Measurements from ENCODE around the gene SUGP2.

SUGP2 gene

DNA sequence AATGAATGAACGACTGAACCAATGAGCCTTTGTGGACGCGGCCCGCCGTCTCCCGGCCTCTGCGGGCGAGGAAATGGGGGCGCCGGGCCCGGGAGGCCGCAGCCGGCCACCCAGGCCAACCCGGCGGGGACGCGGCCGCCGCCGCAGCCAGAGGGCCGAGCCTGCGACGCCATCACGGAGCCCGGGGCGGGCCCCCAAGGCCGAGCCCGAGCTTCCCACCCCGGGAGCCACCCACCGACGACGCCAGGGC is 216 bp downstream of the SUGP2 start:
- peak overlapping the region; percentile 96 for H3K4me3 ChIP-seq (ENCODE audit: severe bottlenecking)
- peak overlapping the region; percentile 70 for H3K27ac ChIP-seq (ENCODE audit: poor library complexity, severe bottlenecking)
- TF ChIP-seq, protein P1, sequence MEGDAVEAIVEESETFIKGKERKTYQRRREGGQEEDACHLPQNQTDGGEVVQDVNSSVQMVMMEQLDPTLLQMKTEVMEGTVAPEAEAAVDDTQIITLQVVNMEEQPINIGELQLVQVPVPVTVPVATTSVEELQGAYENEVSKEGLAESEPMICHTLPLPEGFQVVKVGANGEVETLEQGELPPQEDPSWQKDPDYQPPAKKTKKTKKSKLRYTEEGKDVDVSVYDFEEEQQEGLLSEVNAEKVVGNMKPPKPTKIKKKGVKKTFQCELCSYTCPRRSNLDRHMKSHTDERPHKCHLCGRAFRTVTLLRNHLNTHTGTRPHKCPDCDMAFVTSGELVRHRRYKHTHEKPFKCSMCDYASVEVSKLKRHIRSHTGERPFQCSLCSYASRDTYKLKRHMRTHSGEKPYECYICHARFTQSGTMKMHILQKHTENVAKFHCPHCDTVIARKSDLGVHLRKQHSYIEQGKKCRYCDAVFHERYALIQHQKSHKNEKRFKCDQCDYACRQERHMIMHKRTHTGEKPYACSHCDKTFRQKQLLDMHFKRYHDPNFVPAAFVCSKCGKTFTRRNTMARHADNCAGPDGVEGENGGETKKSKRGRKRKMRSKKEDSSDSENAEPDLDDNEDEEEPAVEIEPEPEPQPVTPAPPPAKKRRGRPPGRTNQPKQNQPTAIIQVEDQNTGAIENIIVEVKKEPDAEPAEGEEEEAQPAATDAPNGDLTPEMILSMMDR (IDR thresholded peaks at IDR 0.05; ENCODE audit: poor library complexity, severe bottlenecking): no peak
- ATAC-seq (ENCODE audit: low read depth) (peak; percentile 11; the same call in 2 of the 3 replicates), DNase-seq (ENCODE audit: low spot score) (no peak)
- peaks cover 42% of the 10 kb centered on the region for H3K36me3 ChIP-seq (ENCODE audit: low read depth)
- H3K9me3 ChIP-seq (ENCODE audit: severe bottlenecking): no peaks in the 10 kb centered on the region
- H3K27me3 ChIP-seq (ENCODE audit: insufficient read depth, poor library complexity, severe bottlenecking): no peaks in the 10 kb centered on the region
- H3K4me1 ChIP-seq (ENCODE audit: insufficient read depth, poor library complexity, severe bottlenecking): peaks cover 2% of the 10 kb centered on the region

DNA sequence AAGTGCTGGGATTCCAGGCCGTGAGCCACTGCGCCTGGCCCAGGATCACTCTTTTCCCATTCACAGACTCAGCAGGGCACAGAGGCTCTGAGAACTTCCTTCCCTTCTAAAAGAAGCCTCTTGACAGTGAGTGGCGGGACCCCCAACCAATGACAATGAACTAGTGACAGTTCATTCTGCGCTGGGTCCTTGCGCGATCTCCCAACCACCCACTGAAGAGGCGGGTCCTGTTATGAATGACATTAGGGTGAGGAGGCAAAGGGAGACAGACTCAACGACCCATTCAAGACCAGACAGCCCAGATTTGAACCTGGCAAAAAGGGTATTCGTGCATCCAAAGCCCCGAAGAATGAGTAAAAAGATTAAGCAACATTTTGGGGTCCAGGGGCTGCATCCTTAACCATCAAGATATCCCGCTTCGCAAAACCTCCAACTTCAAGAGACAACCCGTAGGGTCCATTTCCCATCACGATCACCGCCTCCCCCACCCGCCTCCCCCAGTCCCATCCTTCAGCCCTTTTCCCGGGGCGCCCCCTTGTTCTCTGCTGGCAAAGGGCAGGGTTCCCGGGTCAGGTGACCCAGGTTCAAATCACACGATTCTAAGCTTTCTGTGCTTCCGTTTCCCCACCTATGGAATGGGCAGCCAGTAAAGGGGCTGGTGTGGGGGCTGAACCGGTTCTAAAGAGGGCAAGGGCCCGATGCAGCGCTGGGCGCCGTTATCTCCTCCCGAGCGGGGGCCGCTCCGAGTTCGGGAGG is 719 bp downstream of the SUGP2 start:
- H3K4me3 ChIP-seq (ENCODE audit: severe bottlenecking): peak overlapping the region; percentile 96
- TF ChIP-seq, protein P1 (IDR thresholded peaks at IDR 0.05; ENCODE audit: poor library complexity, severe bottlenecking): no peak
- no peaks in the 10 kb centered on the region for H3K9me3 ChIP-seq (ENCODE audit: severe bottlenecking)
- ATAC-seq (ENCODE audit: low read depth): peak; percentile 75
- H3K27ac ChIP-seq (ENCODE audit: poor library complexity, severe bottlenecking): peak overlapping the region; percentile 70
- DNase-seq (ENCODE audit: low spot score): no peak
- H3K36me3 ChIP-seq (ENCODE audit: low read depth): peaks cover 42% of the 10 kb centered on the region
- peaks cover 2% of the 10 kb centered on the region for H3K4me1 ChIP-seq (ENCODE audit: insufficient read depth, poor library complexity, severe bottlenecking)
- no peaks in the 10 kb centered on the region for H3K27me3 ChIP-seq (ENCODE audit: insufficient read depth, poor library complexity, severe bottlenecking)

DNA sequence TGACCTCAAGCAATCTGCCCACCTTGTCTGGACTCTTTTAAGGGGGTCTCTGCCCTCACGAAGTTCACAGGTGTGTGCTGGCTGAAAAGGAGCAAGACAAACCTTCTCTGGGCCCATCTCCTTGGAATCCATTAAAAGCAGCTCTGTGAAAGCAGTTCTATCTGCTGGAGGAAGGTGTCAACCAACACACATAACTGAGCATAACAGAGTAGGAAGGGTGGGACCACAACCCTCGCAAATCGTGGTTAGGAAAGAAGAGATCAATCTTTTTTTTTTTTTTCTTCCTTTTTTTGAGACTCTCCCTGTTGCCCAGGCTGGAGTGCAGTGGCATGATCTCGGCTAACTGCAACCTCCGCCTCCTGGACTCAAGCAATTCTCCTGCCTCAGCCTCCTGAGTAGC is 1.4 kb downstream of the SUGP2 start:
- TF ChIP-seq, protein P1 (IDR thresholded peaks at IDR 0.05; ENCODE audit: poor library complexity, severe bottlenecking): no peak
- Histone ChIP-seq H3K27ac (ENCODE audit: poor library complexity, severe bottlenecking) (peak overlapping the region; percentile 70), H3K36me3 (ENCODE audit: low read depth) (peaks cover 47% of the 10 kb centered on the region), H3K9me3 (ENCODE audit: severe bottlenecking) (no peaks in the 10 kb centered on the region), H3K4me3 (ENCODE audit: severe bottlenecking) (peak overlapping the region; percentile 96), H3K4me1 (ENCODE audit: insufficient read depth, poor library complexity, severe bottlenecking) (peaks cover 2% of the 10 kb centered on the region), H3K27me3 (ENCODE audit: insufficient read depth, poor library complexity, severe bottlenecking) (no peaks in the 10 kb centered on the region)
- ATAC-seq (ENCODE audit: low read depth): no peak
- no peak for DNase-seq (ENCODE audit: low spot score)

DNA sequence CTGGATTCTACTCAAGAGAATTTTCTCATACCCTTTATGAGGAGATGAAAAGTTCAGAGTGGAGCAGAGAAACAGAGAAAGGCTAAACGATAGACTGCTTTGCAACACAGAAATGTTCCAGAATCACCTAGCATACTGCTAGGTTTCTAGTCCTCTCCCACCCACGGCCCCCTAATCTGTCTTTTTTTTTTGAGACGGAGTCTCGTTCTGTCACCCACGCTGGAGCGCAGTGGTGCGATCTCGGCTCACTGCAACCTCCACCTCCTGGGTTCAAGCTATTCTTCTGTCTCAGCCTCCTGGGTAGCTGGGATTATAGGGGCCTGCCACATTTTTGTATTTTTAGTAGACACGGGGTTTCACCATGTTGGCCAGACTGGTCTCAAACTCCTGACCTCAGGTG is 4.8 kb downstream of the SUGP2 start:
- H3K9me3 ChIP-seq (ENCODE audit: severe bottlenecking): no peaks in the 10 kb centered on the region
- H3K27ac ChIP-seq (ENCODE audit: poor library complexity, severe bottlenecking): no peak overlapping the region
- H3K36me3 ChIP-seq (ENCODE audit: low read depth): peaks cover 77% of the 10 kb centered on the region
- DNase-seq (ENCODE audit: low spot score): no peak
- no peaks in the 10 kb centered on the region for H3K27me3 ChIP-seq (ENCODE audit: insufficient read depth, poor library complexity, severe bottlenecking)
- H3K4me1 ChIP-seq (ENCODE audit: insufficient read depth, poor library complexity, severe bottlenecking): peaks cover 2% of the 10 kb centered on the region
- TF ChIP-seq, protein P1 (IDR thresholded peaks at IDR 0.05; ENCODE audit: poor library complexity, severe bottlenecking): no peak
- no peak overlapping the region for H3K4me3 ChIP-seq (ENCODE audit: severe bottlenecking)
- no peak for ATAC-seq (ENCODE audit: low read depth)

DNA sequence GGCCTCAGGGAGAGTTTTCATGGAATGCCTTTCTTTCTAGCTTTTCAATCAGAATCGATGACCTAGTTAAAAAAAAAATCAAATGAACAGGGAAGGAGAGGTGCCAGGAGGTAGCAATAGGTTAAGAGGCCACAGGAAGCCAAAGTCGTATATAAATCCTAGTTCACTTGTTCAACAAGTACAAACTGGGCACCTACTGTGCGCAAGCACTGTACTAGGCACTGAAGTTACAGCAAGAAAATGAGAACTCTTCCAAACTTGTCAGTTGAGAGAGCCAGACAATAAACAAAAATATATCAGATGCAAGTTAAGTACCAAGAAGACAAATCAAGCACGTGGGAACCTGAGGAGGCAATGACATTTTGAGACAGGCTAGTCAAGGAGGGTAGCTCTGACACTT is 6.1 kb downstream of the SUGP2 start:
- no peaks in the 10 kb centered on the region for H3K9me3 ChIP-seq (ENCODE audit: severe bottlenecking)
- H3K36me3 ChIP-seq (ENCODE audit: low read depth): peaks cover 90% of the 10 kb centered on the region
- no peak overlapping the region for H3K27ac ChIP-seq (ENCODE audit: poor library complexity, severe bottlenecking)
- no peaks in the 10 kb centered on the region for H3K27me3 ChIP-seq (ENCODE audit: insufficient read depth, poor library complexity, severe bottlenecking)
- H3K4me1 ChIP-seq (ENCODE audit: insufficient read depth, poor library complexity, severe bottlenecking): peaks cover 1% of the 10 kb centered on the region
- ATAC-seq (ENCODE audit: low read depth) (no peak), DNase-seq (ENCODE audit: low spot score) (no peak)
- no peak overlapping the region for H3K4me3 ChIP-seq (ENCODE audit: severe bottlenecking)
- TF ChIP-seq, protein P1 (IDR thresholded peaks at IDR 0.05; ENCODE audit: poor library complexity, severe bottlenecking): no peak

All from RWPE2 (cell line).